Stimulated activated naive CD8-positive, alpha-beta T cell treated with anti-CD3 and anti-CD28 coated beads, Interleukin-15, Interleukin-2, amounts not matched to agents 100 U/mL and 50 U/mL, for 24 hours (primary cell): ENCODE results near the gene VAV2.

ENCODE experiments used
- ATAC-seq: fragments of 150-1000 bp; cut with Tn5 transposase; one replicate; pipeline ENCODE4 v1.10.0; 2021
- DNase-seq: peaks from one replicate; pipeline ENCODE4 v3.0.0; 2021

Gene VAV2

DNA sequence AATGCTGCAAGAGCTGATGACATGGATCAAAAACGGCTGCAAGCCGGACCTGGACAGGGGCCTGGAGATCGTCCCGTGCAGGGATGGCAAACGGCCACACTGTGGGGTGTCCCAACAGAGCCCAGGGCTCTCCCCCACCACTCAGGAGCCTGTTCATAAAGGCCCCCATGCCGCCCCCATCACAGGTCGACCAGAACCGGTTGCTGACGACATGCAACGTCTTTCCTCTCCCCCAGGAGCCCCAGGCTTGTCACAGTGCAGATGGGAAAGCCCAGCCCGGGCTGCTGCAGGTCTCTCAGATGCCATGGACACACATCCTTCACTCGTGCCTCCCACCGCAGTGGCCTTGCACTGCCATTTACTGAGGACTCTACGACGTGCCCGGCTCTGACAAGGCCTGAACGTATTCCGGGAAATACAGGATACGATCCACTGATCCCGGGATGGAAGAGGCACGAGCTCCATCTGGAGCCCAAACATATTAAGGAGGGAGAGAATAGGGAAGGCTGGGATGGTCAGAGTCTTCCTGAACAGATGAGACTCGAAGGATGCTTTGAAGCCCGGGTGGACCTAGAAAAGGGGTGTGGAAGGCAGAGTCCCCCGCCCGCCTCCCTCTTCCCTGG, 177.4 kb downstream of the VAV2 start:
- DNase-seq (no peak), ATAC-seq (no peak)

DNA sequence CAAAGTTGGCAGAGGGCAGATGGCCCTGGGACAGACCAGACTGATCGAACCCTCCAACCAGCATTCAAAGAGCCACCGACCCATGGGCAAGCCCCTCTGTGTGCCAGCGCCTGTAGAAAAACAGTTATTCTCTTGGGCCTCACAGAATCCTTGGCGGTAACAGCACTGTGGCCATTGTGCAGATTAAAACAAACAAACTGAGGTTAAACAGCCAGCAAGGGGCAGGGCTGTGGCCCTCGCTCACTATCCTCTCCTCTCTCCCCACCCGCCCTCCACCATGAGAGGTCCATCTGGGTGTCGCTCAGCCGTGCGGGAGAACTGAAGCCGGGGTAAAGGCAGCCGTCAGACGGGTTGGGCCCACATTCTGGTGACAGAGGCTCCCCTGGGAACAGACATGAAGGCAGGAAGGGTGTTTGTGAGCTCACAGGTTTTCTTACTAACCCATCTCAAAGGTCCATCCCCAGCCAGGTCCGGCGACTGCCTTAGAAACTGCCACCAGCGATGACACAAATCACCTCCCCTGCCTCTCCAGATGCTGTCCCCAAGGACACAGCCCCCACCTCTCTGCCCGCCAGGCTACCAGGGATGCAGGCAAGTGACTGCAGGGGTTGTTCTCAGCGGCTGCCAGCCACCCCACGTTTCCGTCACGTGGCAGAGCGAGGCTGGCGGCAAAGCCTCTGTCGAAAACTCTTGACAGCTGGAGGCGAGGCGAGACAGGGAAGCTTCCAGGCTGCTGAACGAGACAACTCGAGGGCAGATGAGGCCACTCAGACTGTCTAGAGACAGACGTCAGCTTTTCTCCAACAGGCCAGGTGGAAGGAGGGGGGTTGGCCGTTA, 178.2 kb downstream of the VAV2 start:
- DNase-seq (no peak), ATAC-seq (no peak)

DNA sequence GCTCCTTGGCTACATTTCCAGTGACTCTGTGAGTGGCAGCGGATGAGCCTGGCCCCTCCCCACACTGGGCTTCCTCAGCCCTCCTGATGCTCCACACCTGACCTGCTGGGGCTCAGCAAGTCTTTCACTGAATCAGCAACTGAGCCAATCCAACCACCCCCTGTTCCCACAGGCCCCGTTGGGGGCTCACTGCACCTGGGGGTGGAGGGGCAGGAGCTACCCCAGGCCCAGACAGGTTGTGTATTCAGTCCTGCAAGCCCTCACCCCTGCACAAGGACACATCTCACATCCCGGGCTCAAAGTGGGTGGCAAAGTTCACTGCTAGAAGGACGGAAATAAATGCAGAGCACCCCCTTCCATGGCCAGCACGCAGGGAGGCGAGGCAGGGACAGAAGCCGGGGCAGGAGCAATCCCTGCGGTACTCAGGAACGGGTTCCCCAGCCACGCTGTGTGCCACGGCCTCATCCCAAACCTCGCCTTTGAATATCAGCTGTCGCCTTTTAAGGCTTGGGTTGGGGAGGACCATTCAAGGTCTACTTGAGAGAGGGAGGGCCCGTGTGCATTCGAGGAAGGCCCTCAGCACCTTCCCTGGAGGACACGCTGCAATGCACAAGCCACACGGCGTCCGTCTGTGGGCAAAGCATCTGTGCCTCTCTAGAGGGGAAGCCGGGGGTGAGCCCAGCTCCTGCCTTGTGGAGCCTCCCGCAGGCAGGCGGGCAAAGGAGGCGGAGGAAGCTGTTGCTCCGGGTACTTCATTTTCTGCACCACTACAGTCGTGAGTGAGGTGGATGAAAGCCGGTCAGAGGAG, 179.0 kb downstream of the VAV2 start:
- DNase-seq (no peak), ATAC-seq (no peak)

GRCh38 chr9:133812077-133812868, 179.9 kb downstream of the VAV2 start:
- no peak for ATAC-seq
- no peak for DNase-seq

GRCh38 chr9:133811471-133811870, 180.7 kb downstream of the VAV2 start:
- no peak for DNase-seq
- ATAC-seq: no peak

GRCh38 chr9:133810556-133811195, 181.4 kb downstream of the VAV2 start:
- DNase-seq: no peak
- no peak for ATAC-seq

DNA sequence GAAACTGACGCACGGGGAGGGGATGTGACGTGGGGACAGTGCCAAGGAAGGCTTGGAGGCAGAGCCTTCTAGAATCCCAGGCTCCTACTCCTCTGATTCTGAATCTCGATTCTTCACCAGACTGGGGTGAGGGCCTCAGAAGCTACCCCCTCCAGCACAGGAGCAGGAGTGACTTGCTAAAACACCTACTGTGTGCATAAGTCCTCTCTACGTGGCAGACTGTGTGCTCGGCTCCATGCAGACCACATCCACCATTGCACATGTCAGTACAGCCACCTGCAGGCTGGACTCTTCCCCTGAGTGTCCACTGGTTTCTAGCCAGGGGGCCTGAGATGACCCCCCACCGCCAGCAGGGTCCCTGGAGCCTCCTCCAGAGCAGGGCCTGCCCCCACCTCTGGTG, 182.8 kb downstream of the VAV2 start:
- DNase-seq: no peak
- ATAC-seq: no peak

GRCh38 chr9:133807818-133808217, 184.3 kb downstream of the VAV2 start:
- no peak for ATAC-seq
- DNase-seq: no peak

GRCh38 chr9:133807037-133807436, 185.1 kb downstream of the VAV2 start:
- ATAC-seq: no peak

DNA sequence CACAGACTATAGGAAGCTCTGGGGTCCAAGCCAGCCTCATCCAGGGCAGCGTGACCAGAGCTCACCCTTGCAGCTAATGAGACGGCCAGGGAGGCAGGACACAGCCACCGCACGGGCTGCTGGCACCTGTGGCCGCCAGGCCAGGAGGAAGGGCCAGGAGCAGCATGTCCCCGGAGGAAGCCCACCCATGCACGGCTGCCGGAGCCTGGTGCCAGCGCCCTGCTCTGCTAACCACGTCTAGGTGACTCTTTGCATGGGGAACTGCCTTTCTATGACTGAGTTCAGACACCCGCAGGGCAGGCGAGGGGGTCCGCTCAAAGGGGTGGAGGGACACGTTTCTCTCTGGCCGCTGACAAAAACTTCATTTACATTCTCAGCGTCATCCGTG, 185.5 kb downstream of the VAV2 start:
- DNase-seq (no peak), ATAC-seq (no peak)

More at GRCh38 chr9:133807037-133807436, 185.1 kb downstream of the VAV2 start:
- DNase-seq: no peak

DNA sequence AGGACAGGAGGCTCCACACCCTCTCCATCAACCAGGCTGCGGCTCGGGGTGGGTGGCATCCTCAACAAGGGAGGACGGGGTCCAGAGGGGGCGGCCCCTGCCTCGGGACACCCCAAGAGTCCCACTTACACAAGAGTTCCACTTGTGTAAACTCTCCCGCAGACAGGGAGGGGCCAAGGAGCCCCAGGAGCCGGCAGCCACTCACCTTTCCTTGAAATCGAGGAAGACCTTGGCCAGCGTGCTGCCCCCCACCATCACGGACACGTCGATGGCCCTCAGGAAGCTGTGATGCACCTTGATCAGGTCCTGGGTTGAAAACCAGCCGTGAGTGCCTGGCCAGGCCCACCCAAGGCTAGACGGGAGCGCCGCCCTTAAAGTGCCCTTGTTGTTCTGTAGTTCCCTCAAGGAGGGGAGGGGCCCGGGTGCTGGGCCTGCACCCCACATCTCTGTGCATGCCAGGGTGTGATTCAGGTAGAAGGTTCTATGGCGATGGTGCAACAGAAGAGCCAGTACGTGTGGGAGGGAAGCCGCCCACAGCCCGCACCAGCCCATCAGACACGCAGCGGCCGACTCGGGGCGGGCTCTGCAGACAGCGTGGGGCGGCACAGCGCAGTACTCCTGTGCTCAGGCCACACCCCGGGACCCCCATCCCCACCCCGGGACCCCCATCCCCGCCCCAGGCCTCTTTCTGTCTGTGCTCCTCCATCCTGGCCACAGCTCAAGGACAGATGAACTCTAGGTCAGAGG, 186.1 kb downstream of the VAV2 start:
- ATAC-seq (no peak), DNase-seq (no peak)

DNA sequence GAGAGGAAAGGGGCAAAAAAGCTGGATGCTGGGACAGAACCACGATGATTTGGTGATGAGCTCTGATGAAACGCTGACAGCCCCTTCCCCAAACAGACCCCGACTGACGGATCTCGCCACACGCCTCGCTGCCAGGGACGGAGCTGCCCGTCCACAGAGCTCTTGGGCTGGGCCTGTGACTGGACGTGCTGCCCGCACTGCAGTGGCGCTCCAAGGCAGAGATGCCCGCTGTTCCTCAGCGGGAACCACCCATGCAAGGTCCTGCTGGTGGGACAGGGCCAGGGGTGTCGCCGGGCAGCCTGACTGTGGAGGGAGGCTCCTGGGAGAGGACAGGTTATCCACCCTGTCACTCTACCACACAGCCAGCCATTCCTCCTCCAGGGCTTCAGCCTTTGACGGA, 187.9 kb downstream of the VAV2 start:
- ATAC-seq: no peak
- no peak for DNase-seq

GRCh38 chr9:133803745-133804144, 188.4 kb downstream of the VAV2 start:
- ATAC-seq (no peak), DNase-seq (no peak)

- DNase-seq: no peak
- ATAC-seq: no peak
These were observed 189.0 kb downstream of the VAV2 start for GRCh38 chr9:133803028-133803585.

DNA sequence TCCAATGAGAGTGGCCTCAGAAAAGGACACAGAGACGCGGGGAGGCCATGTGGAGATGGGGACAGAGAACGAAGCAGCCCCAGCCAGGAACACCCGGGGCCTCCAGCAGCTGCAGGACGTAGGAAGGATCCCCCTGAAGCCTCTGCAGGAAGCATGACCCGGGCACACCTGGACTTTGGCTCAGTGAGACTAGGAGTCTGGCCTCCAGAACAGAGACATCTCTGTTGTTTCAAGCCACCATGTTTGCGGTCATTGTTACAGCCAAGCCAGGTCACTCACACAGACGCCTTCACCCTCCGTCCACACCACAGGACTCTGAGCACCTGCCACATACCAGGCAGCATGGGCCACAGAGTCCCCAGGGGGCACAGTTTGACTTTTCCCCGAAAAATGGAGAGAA, 190.4 kb downstream of the VAV2 start:
- no peak for ATAC-seq

DNA sequence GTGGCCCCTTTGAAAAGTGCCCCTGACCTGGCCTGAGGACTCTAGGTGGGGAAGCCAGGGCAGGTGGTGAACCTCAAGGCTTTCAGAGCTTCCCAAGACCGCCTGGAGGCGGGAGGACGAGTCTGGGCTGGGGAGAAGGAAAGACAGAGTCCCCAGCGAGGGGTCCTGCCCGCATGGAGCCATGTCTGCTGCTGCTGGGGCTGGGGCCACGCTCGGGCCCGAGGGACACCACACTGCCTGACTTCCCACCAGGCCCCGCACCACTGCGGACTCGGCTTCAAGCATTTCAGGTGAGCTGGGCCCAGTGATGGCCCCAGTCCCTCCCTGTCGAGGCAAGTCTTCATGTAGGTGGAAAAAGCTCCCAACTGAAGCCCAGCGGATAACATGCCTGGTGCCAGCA, 191.9 kb downstream of the VAV2 start:
- ATAC-seq (no peak), DNase-seq (no peak)

More for the DNA sequence above, 190.4 kb downstream of the VAV2 start:
- DNase-seq: no peak

GRCh38 chr9:133799716-133800115, 192.4 kb downstream of the VAV2 start:
- DNase-seq (no peak), ATAC-seq (no peak)

DNA sequence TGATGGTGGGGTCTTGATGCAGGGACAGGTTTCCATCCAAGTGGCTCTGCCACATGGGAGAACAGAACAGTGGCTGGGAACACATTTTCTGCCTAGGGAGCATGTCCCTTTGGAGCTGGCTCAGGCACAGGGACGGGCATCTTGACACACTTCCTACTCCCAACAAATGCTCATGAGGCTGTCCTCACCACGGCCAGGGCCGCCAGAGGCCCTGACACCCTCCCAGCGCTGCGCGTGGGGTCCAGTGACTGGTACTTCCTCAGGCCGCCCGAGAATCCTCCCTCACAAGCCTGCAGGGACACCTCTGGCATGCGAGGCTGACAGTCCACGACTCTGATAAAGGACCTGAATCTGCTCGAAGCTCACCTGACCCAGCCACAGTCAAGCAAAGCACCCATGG, 193.0 kb downstream of the VAV2 start:
- DNase-seq: no peak
- ATAC-seq: no peak

- ATAC-seq (no peak), DNase-seq (no peak)
These were observed 194.0 kb downstream of the VAV2 start for GRCh38 chr9:133798160-133798559.

DNA sequence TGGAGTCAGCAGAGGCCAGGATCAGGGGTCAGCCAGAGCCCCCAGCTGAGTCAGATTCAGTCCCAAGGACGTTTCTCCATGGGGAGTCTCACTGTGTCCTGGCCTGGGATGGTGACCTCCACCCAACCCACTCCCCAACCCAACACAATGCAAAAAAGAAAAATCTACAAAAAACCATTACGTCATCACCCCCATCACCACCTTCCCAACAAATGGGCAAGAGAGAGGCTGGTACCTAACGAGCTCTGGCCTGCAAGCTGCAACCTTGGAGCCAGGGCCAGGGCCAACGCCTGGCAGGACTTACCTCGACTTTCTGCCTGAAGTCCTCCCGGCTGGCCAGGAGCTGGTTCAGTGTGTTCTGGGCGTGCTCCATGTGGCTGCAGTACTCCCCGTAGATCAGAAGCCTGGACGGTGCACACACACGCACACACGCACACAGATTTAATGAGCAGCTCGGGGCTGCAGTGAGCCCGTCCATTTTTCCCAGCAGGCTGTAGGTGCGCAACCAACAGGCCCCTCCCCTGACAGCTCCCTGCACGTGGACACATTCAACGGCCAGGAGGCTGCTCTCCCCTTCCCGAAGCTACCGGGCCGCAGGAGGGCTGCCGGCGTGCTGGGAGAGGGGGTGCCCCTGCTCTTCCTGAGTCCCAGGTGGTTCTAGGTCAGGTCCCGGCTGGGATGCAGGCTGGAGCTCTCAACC, 194.6 kb downstream of the VAV2 start:
- DNase-seq: no peak
- ATAC-seq: no peak
